ENCODE data around the gene EML3.
"Not testable (repeated sequence)": the region's sequence is repeated elsewhere in the genome, so short reads cannot be mapped to it uniquely, and the experiment has no call there.

Gene EML3, protein sequence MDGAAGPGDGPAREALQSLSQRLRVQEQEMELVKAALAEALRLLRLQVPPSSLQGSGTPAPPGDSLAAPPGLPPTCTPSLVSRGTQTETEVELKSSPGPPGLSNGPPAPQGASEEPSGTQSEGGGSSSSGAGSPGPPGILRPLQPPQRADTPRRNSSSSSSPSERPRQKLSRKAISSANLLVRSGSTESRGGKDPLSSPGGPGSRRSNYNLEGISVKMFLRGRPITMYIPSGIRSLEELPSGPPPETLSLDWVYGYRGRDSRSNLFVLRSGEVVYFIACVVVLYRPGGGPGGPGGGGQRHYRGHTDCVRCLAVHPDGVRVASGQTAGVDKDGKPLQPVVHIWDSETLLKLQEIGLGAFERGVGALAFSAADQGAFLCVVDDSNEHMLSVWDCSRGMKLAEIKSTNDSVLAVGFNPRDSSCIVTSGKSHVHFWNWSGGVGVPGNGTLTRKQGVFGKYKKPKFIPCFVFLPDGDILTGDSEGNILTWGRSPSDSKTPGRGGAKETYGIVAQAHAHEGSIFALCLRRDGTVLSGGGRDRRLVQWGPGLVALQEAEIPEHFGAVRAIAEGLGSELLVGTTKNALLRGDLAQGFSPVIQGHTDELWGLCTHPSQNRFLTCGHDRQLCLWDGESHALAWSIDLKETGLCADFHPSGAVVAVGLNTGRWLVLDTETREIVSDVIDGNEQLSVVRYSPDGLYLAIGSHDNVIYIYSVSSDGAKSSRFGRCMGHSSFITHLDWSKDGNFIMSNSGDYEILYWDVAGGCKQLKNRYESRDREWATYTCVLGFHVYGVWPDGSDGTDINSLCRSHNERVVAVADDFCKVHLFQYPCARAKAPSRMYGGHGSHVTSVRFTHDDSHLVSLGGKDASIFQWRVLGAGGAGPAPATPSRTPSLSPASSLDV

DNA sequence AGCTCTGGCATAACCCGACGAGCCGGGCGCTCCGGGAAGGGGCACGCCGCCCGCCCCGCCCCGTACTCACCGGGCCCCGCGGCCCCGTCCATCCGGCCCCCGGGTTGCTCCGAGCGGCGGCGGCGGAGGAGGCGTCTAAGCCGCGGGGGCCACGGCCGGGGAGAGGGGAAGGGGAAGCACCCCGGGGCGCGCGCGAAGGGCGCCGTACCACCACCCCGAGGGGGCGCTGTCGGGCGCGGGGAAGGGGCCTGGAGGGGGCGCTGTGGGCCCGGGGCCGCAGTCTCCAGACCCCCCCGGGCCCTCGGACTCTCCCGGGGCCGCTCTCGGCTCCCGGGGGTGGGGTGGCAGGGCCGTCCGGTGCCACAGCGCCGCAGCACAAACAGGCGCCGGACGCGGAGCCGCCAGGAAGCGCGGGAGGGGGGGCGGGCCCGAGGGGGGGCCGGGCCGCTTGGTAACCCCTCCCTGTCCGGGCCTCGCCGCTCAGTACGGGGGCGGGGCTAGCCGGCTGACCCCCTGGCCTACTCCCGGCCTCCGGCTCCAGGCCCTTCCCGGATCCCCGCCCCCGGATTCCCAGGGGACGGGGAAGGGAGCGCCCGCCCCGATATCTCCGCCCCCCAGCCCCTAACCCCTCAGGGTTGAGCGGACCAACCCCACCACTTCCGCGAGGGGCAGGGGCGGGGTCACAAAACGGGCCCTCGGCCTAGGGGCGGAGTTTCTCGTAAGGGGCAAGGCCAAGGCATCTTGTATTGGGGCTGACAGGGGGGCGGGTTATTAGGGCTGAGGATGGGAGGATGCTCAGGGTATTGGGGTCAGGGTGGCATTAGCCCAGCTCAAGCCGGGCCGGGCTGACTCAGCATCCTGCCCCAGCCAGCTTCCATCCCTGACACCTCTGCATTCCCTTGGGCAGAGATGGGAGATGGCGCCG is at the start of gene EML3, which contains the start of gene ROM1:
EML3 (minus strand) TSS at position 410 of the 925 bp plus-strand sequence; CDS start at position 92, 318 bp downstream.
ROM1 (plus strand) TSS at position 892 of the 925 bp plus-strand sequence; CDS start at position 917, 25 bp downstream.
- DNase-seq (ENCODE audit: low read depth in 2 of 2), result peak; percentile 46 to 49

DNA sequence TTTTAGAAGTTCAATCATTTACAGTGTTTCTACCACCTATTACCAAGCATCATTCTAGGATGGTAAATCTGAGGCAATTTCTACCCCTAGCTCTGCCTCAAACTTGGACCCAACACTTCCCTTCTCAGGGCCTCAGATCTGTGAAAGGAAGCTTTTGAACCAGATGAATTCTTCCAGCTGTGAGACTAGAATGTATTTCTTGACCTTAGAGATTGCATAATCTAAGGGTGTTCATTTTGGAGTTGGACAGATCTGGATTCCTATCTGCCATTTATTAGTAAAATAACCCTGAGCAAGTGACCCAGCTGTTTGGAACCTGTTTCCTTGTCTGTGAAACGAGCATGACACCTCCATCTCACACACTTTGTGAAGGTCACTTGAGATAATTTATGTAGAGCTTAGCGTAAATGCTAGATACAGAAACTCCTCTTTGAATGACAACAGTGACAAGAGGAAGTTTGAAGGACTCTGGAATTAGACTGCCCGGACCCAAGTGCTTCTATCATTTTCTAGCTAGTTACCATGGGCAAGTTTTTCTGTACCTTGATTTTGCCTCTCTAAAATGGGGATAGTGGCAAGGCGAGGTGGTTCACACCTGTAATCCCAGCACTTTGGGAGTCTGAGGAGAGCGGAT is 44.3 kb upstream of the EML3 start:
- no peak for DNase-seq (ENCODE audit: low read depth in 2 of 2)

DNA sequence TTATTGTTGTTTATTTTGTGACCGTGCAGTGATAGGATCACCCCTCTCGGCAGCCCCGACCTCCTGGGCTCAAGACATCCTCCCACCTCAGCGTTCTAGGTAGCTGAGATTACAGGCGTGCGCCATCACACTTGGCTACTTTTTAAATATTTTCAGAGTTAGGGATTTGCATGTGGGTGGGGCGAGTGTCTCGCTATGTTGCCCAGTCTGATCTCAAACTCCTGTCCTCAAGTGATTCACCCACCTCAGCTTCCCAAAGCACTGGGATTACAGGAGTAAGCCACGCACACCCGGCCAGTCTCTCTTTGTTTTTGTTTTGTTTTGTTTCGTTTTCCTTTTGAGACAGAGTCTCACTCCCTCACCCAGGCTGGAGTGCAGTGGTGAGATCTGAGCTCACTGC is 41.7 kb upstream of the EML3 start:
- no peak for DNase-seq (ENCODE audit: low read depth in 2 of 2)

DNA sequence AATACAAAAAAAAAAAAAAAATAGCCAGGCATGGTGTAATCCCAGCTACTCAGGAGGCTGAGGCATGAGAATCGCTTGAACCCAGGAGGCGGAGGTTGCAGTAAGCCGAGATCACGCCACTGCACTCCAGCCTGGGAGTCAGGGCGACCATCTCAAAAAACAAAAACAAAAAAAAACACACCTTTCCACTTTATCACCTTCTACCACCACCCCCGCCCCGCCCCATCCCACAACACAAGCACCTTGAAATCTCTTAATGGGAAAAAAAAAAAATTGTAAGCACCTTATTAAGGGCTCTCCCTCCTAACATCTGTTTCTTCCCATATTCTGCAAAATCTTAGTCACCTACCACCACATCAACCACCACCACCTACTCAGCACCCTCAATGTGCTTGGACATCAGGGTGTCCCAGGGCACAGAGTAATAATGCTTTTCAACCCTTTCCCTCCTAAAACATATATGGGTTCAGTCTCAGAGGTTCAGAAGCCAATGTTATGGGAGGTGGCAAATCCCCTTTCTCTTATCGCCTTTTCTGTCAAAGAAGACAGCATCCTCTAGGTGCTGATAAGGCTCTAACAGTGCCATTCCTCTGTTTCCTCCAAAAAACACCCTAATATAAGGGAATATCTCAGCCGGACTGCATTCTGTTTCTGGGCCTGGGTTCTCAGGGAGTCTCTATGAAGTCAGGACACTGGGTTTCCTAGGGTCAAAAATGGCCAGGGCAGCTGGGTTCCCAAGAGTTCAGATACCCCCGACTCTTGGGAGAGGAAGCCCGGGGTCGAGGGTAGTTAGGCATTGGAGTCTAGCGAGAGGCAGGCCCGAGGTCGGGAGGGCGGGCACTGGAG is 39.8 kb upstream of the EML3 start:
- DNase-seq (ENCODE audit: low read depth in 2 of 2), result no peak

- DNase-seq (ENCODE audit: low read depth in 2 of 2), result not testable (repeated sequence)
Measured at GRCh38 chr11:62650283-62650682, 37.7 kb upstream of the EML3 start.

- DNase-seq (ENCODE audit: low read depth in 2 of 2), result no peak
Measured at GRCh38 chr11:62649486-62649885, 36.9 kb upstream of the EML3 start.

DNA sequence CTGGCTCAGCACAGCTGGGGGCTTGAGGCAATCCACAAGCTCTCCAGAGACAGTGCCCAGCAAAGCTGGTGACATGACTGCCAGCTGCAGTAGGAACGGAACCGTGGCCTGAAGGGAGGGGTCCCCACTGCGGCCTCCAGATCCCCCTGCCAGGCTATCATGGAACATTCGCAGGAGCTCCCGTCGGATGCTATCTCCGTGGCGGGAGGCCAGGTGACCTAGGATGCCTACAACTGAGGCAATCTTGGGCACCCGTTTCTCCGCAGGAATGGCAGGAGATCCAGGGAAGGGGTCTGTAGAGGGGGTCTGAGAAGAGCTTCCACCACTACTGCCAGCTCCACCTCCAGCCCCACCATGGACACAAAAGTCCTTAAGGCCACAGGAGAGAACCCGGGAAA is 36.4 kb upstream of the EML3 start:
- no peak for DNase-seq (ENCODE audit: low read depth in 2 of 2)

DNA sequence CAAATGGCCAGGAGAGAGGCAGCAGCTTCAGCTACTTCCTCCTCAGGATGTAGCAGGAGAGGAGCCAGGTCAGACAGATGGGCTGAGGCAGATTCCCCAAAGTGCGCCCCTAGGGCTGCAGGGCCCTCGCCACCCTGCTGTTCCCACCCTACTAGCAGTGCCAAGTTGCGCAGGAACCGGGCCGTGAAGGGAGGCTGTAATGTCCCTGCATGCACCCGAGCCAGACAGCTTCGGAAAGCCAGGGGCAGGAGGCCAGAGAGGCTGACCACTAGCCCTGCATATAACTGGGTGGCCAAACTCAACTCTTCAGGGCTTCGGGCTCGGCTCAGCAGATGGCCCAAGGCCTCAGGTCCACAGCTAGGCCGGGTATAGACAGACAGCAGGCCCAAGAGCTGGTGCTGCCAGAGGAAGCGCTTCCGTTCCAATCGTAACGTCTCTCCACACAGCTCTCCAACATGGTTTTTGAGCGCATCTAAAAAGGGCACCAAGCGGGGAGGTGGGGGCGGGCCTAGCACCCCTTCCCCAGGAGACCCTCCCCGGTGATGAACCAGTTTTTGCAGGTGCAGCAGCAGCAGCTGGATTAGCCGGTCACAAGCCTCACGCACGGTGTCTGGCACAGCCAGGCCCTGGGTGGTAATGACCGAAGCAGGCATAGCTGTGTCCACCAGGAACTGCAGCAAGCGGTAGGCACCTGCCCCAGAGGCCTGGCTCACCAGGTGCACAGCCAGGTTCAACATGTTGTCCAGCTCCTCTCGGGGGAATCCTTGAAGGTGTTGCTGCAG is 35.8 kb upstream of the EML3 start:
- no peak for DNase-seq (ENCODE audit: low read depth in 2 of 2)

DNA sequence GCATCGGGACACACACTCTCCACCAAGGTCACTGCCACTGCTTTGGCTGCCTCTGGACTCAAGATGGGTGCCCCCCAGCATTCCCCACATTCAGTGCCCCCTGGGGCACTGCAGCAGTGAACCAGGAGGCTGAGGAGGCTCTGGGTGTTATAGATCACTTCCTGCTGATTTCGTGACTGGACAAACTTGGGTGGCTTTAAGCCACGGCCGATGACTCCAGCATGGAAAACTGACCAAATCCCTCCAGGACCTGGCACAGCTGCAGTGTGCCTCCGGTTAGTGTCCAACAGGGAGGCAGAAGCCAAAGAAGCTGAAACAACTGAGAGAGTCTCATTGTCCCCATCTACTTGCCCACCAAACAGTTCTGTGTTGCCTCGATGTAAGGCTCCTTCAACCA is 35.0 kb upstream of the EML3 start:
- DNase-seq (ENCODE audit: low read depth in 2 of 2), result no peak

DNA sequence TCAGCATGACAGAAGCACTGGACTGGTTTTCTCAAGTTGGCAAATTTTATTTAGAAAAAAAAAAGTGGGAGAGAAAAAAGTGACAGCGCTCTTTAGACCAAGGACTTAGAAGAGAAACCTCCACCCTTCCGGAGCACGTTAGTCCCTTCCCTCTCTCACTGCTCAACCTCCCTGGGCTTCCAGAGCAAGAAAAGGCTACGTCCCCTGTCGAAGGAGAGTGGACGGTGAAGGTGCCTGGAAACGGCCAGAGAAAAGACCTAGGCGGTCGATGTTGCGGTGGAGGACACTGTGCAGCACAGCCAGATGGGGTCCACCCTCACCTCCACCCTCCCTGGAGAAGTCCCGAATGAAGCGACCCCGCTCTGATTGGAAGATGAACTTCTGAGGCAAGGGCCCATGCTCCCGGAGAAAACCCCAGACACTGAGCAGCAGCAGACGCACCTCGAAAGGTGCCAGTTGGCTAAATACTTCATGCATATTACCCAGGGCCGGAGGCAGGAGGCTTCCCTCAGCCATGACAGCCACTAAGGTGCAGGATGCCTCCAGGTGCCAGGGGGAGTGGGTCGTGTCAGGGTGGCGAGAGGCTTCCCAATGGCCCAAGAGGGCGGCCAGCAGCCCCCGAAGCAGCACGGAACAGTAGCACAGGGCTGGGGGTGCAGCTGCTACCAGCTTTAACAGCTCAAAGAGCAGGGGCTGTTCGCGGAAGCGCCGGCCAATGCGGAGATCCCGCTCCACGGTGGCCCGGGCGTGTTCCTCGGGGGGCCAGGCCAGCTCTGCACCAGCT is 34.4 kb upstream of the EML3 start:
- DNase-seq (ENCODE audit: low read depth in 2 of 2), result no peak

GRCh38 chr11:62645946-62646824 is 33.6 kb upstream of the EML3 start, which contains the start of gene GANAB:
TSS of gene GANAB (minus strand) at chr11:62646613. CDS start at chr11:62646599, 14 bp downstream.
- DNase-seq (ENCODE audit: low read depth in 2 of 2), result peak; percentile 94 to 95

GRCh38 chr11:62645671-62645945 is 33.0 kb upstream of the EML3 start:
- no peak for DNase-seq (ENCODE audit: low read depth in 2 of 2)

DNA sequence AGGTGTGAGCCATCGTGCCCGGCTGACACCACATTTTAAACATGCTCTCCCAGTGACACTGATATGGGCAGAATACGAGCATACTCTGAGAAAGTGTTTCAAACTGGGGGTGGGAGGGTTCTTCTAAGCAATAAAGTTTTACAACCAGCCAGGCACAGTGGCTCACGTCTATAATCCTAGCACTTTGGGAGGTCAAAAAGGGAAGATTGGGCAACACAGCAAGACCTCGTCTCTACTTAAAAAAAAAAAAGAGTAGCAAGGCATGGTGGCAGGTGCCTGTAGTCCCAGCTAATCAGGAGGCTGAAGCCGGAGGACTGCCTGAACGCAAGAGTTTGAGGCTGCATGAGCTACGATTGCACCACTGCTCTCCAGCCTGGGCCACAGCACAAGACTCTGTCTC is 31.6 kb upstream of the EML3 start:
- DNase-seq (ENCODE audit: low read depth in 2 of 2), result no peak

- DNase-seq (ENCODE audit: low read depth in 2 of 2), result no peak
Measured at GRCh38 chr11:62632492-62632891, 19.9 kb upstream of the EML3 start.

DNA sequence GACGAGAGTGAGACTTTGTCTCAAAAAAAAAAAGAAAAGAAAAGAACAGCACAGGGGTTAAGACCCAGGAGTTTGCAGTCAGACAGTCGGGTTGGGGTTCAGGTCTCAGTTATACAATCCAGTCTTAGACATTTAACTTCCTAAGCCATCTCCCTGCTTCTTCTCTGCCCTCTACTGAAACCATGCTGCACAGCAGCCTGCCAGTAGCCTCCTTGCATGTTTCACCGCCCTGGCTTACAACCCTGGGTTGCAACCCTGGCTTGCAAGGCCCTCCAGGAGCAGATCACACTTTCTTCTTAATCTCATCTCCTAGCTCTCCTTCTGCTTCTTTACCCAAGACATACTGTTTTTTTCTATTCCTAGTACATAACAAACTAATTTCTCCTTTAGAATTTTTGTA is 15.1 kb upstream of the EML3 start:
- DNase-seq (ENCODE audit: low read depth in 2 of 2), result no peak

DNA sequence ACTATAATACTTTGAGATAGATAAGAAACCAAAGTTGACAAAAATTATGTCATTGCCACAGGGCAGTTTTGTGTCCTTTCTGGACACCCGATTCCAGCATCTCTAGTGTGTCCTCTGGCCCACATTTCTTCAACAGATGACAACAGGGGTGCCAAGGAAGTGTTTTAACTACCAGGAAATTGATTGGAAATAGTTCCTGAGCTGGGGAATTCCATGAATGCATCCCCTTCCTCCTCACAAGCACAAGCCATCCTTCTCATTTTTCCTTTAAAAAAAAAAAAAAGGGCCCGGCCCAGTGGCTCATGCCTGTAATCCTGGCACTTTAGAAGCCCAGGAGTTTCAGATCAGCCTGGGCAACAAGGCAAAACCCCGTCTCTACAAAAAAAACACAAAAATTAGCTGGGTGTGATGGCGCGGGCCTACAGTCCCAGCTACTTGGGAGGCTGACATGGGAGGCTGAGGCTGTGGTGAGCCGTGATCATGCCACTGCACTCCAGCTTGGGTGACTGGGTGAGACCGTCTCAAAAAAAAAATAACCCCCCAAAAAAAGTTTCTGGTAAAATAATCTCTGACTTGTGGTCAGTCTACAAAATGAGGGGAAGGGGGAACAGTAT is 10.0 kb upstream of the EML3 start:
- no peak for DNase-seq (ENCODE audit: low read depth in 2 of 2)
